Occipital lobe (tissue), 2 donors: ENCODE results near the gene RELL1. TPM values are rescaled to one million over a fixed set of nuclear protein-coding genes. Genes with fewer than 3 reads are reported as not detected.

ENCODE experiments used
- DNase-seq: peaks from one replicate; lab custom pipeline; 2025; lab: John Stamatoyannopoulos, UW
- total RNA-seq: library from RNA; depleted of rRNA; stranded (reverse); fragments of >200 nt; gene quantifications from one replicate; pipeline ENCODE4 v1.2.3, GENCODE V29; 2014

Gene RELL1
- total RNA-seq, 1 donor from 2014 or later: 40.6 TPM

DNA sequence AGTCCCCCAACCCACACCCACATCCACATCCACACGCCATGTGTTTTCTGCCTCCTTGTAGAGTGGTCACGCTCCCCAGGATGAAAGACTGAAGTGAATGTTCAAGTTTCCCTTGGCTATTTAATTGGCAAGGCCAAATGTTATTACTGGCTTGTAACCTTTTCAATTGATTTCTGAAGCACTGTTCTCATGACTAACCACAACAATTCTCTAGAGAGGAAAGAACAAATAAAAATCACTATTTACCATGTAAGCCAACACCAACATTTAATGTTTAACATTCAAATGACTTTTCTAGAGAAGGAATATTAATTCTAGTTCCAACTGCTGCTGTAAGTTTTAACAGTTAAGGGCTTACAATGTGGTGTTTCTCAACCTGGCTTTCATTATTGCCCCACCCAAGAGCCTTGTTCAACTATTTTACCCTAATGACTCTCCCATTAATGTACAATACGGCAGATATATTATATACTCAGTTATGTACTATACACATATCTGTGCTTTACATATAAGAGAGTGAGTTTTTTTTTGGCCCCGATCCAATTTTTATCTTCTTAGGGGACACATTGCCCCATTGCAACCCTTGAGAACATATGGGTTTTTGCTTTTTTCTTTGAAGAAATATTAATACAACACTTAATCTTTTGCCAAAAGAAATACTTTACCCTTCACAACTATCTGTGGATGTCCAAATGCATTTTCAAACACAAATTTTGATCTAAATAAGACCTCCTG, 46.5 kb downstream of the RELL1 start:
- DNase-seq: no peak

DNA sequence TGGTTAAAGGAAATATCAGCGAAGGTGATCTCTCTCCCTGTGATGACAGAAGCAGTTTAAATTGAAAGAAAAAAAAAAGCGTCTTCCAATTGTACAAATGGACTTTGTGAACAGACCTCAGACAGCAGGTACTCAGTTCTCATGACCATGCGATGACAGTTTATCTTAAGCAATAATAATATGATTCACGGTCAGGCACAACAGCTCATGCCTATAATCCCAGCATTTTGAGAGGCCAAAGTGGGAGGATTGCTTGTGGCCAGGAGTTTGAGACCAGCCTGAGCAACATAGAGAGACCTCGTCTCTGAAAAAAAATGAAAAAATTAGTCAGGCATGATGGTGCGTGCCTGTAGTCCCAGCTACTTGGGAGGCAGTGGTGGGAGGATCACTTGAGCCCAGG, 51.0 kb downstream of the RELL1 start:
- DNase-seq: no peak

DNA sequence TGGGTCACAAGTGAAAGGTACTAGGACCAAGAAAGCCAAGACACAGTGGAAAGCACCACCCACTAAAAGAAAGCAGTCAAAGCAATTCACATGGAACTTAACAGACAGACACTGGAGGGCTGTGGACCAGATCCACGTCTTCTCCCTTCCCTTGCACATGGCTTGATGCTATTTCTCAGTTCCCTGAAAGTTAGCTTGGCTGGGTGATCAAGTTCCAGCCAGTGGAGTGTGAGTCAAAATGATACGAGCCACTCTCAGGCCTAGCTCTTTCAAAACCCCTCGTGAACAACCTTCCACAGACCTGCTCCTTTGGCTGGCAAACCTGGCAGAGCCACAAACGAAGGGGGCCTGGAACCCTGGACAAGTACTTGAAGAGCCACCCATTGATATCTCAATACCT, 52.0 kb downstream of the RELL1 start:
- no peak for DNase-seq

DNA sequence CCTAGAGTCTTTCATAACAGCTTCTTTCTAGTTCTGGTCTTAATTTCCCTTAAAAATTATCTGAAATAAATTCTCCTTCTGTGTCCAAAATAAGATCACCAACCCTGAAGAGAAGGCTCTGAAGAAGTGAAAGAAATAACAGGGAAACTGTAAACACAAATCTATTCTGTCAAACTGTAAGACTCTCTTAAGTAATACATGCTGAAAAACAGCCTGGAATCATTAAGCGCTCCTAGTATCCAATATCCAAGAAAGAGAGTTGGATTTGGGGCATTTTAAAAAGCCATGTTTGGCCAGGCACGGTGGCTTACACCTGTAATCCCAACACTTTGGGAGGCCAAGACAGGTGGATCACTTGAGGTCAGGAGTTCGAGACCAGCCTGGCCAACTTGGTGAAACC, 53.3 kb downstream of the RELL1 start:
- no peak for DNase-seq

DNA sequence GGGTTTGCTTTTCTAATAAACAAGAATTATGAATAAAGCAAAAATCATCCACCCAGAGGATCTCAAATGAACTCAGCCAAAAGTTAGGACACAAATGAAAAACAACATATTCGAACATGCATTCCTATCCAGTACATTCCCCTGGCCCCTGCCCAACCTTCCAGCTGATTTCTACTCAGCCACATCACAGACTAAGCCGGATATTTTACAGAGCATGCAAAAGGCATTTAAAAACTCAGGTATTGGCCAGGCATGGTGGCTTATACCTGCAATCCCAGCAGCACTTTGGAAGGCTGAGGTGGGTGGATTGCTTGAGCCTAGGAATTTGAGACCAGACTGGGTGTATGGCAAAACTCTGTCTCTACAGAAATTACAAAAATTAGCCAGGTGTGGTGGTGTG, 54.6 kb downstream of the RELL1 start:
- DNase-seq: no peak

DNA sequence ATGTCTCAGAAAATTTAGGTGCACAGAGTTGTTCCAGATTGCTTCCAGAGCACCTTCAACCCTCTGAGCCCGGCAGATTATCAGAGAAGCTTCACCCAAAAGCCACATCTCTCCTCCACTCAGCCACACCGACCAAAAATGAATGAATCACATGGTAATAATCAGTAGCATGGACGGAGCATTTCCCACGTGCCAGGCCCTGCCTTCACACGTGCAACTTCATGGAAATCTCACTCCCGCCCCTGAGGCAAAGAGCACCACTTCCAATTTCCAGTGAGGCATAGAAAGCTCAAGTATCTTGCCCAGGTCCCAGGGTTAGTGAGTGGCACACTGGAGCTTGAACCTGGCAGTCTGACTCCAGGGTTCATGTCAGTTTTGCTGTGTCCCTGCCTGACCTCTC, 56.5 kb downstream of the RELL1 start:
- DNase-seq: no peak

DNA sequence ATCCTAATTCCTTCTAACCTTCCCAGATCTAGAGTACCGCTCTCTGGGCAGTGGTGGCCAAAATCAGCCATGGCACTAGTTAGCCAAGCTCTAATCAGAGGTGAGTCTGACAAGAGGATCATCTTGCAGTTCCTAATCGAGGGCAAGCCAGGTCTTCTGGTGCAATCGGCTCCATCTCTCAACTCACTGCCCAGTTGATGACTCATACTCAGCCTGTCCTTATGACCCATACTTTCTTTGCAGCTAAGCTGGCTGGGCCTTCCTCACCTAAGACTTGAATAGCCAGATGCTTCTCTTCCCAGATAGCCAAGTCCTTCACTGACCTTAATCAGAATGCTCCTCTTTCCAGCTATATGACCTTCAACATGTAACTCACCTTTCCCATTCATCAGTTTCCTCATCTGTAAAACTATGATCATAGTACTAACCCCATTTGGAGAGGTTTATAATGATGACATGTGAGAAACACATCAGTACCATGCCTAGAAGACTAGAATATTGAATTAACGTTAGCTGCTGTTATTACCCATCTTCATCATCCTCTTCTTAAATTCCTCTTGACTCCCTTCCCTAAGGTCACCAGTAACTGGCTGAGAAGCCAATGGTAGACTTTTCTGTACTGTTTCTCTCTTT, 57.1 kb downstream of the RELL1 start:
- no peak for DNase-seq

DNA sequence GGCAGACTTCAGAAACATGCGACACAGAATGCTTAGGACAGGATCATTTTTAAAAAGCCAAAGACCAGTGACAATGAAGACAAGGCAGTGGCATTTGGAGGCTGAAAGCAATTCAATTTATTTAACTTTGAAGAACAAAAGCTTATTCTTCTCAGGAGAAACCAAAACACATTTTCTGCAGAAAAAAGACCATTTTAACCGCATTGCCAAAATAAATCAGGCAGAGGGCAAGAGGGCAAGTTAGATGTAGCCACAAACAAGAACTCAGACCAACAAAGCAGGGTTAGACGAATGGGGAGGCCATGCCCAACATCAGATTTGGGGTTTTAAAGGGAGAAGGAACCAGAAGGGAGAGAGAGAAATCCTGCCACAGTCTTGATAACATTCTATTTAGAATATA, 58.9 kb downstream of the RELL1 start:
- DNase-seq: no peak

DNA sequence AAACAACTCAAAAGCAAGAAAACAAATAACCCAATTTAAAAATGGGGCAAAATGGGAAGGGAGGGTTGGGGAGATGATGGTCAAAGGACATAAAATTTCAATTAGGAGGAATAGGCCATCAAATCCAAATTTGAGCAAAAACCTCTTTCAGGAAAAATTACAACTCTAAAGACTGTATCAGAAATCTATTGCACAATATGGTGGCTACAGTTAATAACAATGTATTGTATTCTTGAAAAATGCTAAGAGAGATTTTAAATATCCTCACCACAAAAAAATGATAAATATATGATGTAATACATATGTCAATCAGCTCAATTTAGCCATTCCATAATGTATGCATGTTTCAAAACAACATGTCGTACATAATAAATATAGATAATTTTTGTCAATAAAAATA, 60.7 kb downstream of the RELL1 start:
- DNase-seq: no peak

DNA sequence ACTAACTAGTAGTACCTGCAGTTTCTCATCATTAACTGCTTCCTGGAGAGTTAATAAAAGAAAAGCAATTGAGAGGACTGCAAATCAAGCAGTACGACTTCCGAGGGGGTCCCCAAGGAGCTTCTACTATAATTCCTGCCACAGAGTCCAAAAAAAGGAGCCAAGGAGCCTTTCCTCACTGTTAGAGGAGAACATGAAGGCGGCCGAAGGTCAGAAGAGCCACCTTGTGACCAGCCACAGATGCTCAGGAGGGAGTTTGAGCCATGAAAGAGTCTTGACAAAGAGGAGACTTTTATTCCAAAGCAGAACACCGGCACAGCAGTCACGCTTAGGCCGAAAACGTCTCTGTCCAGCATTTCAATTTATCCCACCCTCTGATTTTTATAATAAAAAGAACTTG, 62.2 kb downstream of the RELL1 start:
- no peak for DNase-seq

DNA sequence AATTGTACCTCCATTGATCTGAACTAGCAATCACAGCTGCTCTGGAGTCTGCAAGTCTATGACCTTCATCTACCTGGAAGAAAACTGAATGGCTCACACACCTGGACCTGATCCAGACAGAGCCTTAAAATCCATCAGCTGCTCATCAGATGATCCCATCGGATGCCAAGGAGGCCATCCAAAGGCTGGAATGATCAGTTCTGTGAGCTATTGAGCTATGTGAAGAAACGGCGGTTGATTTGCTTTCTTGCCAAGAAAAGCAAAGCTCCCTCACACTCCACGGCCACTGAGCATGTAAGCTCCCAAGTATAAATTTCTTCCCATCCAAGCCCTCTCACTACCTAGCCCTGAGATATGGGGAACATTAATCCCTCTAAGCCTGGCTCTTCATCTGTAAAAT, 63.1 kb downstream of the RELL1 start:
- no peak for DNase-seq

DNA sequence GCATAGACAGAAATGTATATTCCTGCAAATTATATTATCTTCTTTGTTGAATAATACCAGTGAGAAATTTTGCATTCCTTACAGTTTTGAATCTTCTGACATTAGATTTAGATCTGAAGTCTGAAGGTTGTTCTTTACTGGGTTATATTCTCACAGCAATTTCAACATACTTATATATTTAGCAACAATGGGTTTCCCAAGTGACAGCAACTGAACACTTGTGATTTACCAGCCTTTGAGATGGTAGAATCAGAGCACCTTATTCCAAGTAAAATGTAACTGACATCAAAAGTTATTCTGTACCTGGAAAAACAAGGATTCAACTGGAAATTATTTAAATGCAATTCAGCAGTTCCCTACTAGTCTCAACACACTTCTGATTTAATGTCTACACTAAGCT, 66.0 kb downstream of the RELL1 start:
- no peak for DNase-seq

DNA sequence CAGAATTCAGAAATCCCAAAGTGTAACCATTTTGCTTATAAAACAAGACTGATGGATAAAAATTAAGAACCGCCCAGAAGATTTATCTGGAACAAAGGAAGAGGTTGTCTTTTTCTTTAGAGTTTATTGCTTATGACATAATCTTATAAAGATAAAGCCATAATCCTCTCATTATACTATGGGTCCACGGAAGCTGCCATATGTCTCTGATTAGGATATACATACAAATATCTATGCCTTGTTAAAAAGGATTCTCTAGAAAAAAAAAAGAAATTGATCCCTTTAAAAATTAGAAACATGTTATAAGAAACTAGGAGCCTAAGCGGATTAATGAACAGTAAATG, 70.5 kb downstream of the RELL1 start:
- no peak for DNase-seq

DNA sequence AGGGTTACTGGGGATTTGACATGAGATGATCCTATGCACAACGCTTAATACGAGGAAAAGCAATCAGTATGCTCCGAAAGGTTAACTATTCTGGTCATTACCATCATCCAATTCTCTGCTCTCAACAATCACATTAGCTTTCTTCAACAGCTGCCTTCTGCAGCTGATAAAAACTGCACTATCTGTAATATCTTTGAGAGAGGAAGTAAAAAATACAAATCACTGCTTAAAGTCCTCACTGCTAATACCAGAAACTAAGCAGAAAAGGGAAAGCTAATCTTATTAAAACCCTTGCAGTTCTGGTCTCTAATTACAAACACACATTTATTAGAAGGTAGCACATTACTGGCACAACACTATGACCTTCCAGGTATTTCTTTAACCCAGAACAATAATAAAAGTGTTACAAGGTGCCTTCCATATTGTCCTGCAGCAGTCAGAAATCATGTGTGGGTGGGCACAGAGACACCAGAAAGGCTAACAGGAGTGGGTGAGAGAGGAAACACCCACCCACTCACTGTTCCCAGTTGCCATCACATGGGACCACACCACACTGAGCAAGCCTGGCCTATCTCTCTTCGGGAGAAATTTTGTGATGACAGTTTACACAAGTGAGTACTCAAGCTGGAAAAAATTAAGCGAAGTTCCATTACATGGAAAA, 71.0 kb downstream of the RELL1 start:
- DNase-seq: no peak

DNA sequence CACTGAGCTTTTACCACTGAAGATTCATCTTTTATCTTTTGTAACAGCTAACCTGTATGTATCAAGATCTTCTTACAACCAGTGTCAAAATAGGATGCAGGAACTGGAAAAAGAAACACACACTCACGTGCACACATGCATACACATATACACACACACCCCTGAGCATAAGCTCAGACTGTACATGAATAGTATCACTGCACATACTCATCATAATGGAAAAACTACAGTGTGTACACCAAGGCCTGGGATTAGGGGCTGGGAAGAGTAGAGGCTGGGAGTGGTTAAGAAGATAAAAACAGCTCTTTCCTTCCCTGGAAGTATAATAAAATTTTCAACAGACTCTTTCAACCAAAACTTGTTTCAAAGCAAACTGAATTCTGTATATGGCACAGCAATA, 73.4 kb downstream of the RELL1 start:
- DNase-seq: no peak

DNA sequence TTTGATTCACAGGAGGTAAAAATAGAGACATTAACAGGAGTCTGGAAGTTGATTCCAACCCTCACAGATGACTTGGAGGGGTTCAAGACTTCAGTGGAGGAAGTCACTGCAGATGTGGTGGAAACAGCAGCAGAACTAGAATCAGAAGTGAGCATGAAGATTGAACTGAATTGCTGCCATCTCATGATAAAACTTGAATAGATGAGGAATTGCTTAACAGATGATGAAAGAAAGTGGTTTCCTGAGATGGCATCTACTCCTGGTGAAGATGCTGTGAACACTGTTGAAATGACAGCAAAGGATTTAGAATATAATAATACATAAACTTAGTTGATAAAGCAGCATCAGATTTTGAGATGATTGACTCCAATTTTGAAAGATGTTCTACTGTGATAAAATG, 76.5 kb downstream of the RELL1 start:
- no peak for DNase-seq

DNA sequence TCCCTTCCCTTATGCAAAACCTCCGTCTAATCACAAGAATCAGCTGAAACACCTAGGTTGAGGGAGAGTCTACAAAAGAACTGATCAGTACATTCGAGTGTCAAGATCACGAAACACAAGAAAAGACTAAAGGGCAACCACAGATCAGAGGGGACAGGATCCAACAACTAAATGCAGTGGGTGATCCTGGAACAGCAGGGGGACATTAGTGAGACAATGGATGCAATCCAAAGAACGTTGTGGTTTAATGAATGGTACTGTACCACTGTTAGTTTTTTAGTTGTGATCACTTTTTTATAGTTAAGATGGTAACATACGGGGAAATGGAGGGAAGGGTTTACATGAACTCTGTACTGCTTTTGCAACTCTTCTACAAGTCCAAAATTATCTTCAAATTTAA, 79.2 kb downstream of the RELL1 start:
- no peak for DNase-seq

DNA sequence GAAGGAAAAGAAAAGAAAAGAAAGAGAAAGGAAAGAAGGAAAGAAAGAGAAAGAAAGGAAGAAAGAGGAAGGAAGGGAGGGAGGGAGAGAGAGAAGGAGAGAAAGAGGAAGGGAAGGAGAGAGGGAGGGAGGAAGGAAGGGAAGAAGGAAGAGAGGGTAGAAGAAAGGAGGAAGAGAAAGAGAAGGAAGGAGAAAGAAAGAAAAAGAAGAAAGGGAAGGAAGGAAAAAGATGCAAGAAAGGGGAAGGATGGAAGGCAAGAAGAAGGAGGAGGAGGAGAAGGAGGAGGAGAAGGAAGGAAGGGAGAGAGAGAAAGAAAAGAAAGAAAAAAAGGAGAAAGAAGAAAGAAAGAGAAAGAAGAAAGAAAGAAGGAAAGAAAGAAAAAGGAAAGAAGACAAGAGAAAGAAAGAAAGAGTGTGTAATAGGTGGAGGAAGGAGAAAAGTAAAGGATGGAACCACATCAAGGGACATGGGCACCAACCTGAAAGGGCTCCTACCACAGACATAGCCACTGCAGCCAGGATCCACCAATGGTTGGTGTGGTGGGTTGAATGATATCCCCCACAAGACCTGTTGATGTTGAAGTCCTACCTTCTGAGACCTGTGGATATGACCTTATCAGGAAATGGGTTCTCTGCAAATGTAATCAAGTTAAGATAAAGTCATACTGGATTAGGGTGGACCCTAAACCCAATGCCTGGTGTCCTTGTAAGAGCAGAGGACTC, 80.2 kb downstream of the RELL1 start:
- DNase-seq: no peak

DNA sequence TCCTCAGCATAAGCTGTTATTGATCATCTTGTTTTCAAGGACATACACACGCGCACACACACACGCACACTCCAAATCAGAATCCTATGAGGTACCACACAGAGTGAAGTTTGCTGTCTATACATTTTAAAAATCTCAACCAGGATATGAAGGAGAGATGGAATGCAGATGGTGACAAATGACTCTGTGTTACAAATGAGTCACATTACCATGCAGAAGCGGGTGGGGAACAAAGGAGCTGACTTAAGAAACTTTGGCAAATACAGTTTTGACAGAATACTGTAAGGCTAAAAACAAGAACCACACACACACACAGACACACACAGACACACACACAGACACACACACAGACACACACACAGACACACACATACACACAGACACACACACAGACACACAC, 81.7 kb downstream of the RELL1 start:
- no peak for DNase-seq

DNA sequence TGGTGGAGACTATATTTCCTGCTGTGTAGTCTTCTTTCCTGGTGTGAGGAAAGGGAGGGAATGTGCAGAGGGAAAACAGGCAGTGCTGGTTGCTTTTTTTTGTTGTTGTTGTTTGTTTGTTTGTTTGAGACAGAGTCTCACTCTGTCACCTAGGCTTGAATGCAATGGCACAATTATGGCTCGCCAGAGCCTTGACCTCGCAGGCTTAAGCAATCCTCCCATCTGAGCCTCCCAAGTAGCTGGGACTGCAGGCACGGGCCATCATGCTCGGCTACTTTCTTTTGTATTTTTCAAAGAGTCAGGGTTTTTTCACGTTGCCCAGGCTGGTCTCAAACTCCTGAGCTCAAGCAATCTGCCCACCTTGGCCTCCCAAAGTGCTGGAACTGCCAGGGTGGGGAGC, 82.5 kb downstream of the RELL1 start:
- DNase-seq: no peak

DNA sequence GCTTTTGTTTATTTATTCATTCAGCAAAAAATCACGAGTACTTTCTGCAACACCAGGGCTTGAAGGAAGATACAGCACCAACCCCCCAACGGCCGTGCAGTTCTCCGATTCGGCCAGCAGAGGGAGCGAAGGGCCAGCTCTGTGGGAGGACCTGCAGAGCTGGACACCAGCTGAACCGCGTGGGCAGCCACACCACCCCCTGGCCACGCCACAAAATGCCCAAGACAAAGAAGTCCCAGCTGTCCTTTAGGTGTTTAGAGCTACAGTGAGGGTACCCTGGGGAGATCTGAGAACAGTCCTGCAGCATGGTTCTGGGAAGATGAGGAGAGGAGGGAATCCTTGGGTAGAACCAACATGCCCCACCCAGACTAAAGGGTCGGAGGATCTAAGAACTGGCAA, 83.1 kb downstream of the RELL1 start:
- DNase-seq: peak; percentile 42

DNA sequence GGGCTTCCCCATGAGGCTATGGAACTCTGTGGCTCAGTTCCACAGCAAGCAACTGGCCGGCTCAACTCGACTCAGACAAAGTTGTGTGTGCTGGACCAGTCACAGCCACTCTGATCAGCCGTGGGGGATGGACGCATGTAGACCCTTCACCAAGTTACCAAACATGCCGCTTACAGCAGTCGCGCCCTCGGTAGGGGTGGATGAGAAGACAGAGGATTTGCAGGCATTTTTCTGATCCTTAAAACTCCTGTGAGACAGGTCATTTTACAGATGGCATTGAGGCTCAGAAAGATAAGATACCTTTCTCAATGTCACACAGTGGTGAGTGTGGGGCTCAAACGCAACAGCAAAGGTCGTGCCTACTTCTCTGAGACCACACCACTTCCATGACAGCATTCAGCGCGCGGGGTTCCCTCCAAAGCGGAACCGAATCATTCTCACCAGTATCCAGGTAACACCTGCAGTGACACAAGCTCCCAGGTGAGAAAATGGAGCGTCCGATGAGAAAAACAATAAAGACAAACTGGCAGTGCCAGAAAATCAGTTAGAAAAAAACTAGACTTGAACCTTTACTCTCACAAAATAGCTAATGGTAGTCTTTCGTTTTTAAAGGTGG, 83.6 kb downstream of the RELL1 start:
- no peak for DNase-seq
